ENCODE measurements around the gene EIF3D. TPM values are rescaled to one million over a fixed set of nuclear protein-coding genes. Genes with fewer than 3 reads are reported as not detected.

The EIF3D gene, protein sequence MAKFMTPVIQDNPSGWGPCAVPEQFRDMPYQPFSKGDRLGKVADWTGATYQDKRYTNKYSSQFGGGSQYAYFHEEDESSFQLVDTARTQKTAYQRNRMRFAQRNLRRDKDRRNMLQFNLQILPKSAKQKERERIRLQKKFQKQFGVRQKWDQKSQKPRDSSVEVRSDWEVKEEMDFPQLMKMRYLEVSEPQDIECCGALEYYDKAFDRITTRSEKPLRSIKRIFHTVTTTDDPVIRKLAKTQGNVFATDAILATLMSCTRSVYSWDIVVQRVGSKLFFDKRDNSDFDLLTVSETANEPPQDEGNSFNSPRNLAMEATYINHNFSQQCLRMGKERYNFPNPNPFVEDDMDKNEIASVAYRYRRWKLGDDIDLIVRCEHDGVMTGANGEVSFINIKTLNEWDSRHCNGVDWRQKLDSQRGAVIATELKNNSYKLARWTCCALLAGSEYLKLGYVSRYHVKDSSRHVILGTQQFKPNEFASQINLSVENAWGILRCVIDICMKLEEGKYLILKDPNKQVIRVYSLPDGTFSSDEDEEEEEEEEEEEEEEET
- total RNA-seq (140 TPM), polyA plus RNA-seq (ENCODE audit: insufficient read depth, low read depth, low replicate concordance) (129 TPM)
- long read RNA-seq, donor 1, transcript EIF3D-201 (15 exons, 2,155 nt): major isoform, 31 of 75 reads
- long read RNA-seq, donor 1, transcript EIF3D-209 (3 exons, 887 nt): minor isoform, 13 of 75 reads
- long read RNA-seq, donor 1, partial matches to known transcripts: 24 of 75 reads
- long read RNA-seq, donor 1, other reads (novel, unspliced or antisense): 6 of 75 reads
- long read RNA-seq, donor 2, transcript EIF3D-209 (3 exons, 887 nt): minor isoform, 17 of 100 reads
- long read RNA-seq, donor 2, transcript EIF3D-201 (15 exons, 2,155 nt): major isoform, 45 of 100 reads
- long read RNA-seq, donor 2, partial matches to known transcripts: 31 of 100 reads
- long read RNA-seq, donor 2, other reads (novel, unspliced or antisense): 7 of 100 reads
- long read RNA-seq, donor 3, transcript EIF3D-209 (3 exons, 887 nt): minor isoform, 10 of 103 reads
- long read RNA-seq, donor 3, transcript EIF3D-201 (15 exons, 2,155 nt): major isoform, 47 of 103 reads
- long read RNA-seq, donor 3, partial matches to known transcripts: 34 of 103 reads
- long read RNA-seq, donor 3, other reads (novel, unspliced or antisense): 11 of 103 reads
- long read RNA-seq, donor 4, transcript EIF3D-201 (15 exons, 2,155 nt): major isoform, 27 of 48 reads
- long read RNA-seq, donor 4, transcript EIF3D-209 (3 exons, 887 nt): minor isoform, 7 of 48 reads
- long read RNA-seq, donor 4, partial matches to known transcripts: 5 of 48 reads
- long read RNA-seq, donor 4, other reads (novel, unspliced or antisense): 8 of 48 reads
- long read RNA-seq, donor 5, partial matches to known transcripts: 0 of 7 reads
- long read RNA-seq, donor 5, other reads (novel, unspliced or antisense): 0 of 7 reads
- long read RNA-seq, donor 6, transcript EIF3D-201 (15 exons, 2,155 nt): major isoform, 54 of 163 reads
- long read RNA-seq, donor 6, transcript EIF3D-209 (3 exons, 887 nt): minor isoform, 18 of 163 reads
- long read RNA-seq, donor 6, partial matches to known transcripts: 76 of 163 reads
- long read RNA-seq, donor 6, other reads (novel, unspliced or antisense): 13 of 163 reads
- long read RNA-seq, donor 7, transcript EIF3D-201 (15 exons, 2,155 nt): major isoform, 79 of 114 reads
- long read RNA-seq, donor 7, partial matches to known transcripts: 17 of 114 reads
- long read RNA-seq, donor 7, other reads (novel, unspliced or antisense): 18 of 114 reads
- long read RNA-seq, donor 8, transcript EIF3D-201 (15 exons, 2,155 nt): major isoform, 37 of 89 reads
- long read RNA-seq, donor 8, transcript EIF3D-209 (3 exons, 887 nt): minor isoform, 7 of 89 reads
- long read RNA-seq, donor 8, partial matches to known transcripts: 33 of 89 reads
- long read RNA-seq, donor 8, other reads (novel, unspliced or antisense): 11 of 89 reads
- long read RNA-seq, donor 9, transcript EIF3D-201 (15 exons, 2,155 nt): major isoform, 25 of 43 reads
- long read RNA-seq, donor 9, partial matches to known transcripts: 13 of 43 reads
- long read RNA-seq, donor 9, other reads (novel, unspliced or antisense): 0 of 43 reads
- long read RNA-seq, donor 10, transcript EIF3D-209 (3 exons, 887 nt): minor isoform, 8 of 105 reads
- long read RNA-seq, donor 10, transcript EIF3D-201 (15 exons, 2,155 nt): major isoform, 33 of 105 reads
- long read RNA-seq, donor 10, partial matches to known transcripts: 55 of 105 reads
- long read RNA-seq, donor 10, other reads (novel, unspliced or antisense): 6 of 105 reads

DNA sequence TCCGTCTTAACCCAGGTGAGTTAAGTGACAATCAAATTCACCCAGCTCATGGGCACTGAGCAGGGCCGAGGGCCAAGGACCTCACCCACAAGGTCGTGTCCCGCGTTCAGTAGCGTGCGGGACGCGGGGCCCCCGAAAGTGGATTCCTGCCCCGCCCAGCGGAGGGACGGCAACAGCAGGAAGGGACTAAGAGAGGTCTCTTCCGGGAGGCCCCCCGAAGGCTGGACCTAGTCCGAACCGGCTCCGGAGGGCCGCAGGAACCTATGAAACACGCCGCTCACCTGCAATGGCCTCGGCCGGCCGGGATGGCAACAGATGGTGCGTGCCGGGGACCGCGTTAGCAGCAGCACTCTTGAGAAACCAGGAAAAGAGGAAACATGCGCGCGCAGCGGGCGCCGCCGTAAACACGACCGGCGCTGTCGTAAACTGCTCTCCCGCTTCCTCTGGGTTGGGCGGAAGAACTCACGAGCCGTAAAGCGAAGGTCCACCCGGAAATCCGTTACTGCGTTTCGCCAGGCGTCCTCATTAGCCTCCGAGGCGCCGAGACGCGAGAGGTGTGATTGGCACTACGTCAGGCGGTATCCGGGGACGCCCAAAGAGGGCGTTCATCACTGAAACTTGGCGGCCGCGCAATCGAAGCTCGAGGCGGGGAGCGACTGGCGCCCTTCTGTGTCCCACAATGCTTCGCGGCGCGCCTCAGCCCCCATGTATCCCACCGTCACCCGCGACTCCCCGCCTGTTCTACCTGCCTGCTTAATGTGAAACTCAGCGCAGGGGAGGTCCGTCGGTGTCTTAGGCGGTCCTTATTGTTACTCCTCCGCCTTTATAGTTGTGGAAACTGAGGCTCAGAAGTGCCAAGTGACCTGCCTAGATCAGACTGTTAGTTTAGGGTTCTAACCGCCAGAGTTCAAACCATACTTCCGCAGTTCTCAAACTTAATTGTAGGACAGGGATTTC is at the start of gene EIF3D:
TSS of gene EIF3D (minus strand) at position 372 of the 957 bp plus-strand sequence. CDS start 3,045 bp downstream, outside the sequence.
- intact Hi-C loops (cut with DNase I): no loop called here
- H3K9ac ChIP-seq (ENCODE audit: low read length in 3 of 3): peak within 1 kb of the TSS; percentile 89 to 92 (median 92)
- H3K27me3 ChIP-seq (ENCODE audit: control insufficient read depth, insufficient read depth, low read length): no peaks in the 10 kb centered on the region
- peak within 1 kb of the TSS; percentile 87 to 95 (median 94) for H3K4me3 ChIP-seq (ENCODE audit: low read length in 3 of 3)
- peak; percentile 99 to 100 (median 100) for DNase-seq
- peak within 1 kb of the TSS; percentile 93 to 94 for H3K27ac ChIP-seq (ENCODE audit: low read depth in 2 of 2, low read length in 2 of 2)
- TF ChIP-seq, protein P1, sequence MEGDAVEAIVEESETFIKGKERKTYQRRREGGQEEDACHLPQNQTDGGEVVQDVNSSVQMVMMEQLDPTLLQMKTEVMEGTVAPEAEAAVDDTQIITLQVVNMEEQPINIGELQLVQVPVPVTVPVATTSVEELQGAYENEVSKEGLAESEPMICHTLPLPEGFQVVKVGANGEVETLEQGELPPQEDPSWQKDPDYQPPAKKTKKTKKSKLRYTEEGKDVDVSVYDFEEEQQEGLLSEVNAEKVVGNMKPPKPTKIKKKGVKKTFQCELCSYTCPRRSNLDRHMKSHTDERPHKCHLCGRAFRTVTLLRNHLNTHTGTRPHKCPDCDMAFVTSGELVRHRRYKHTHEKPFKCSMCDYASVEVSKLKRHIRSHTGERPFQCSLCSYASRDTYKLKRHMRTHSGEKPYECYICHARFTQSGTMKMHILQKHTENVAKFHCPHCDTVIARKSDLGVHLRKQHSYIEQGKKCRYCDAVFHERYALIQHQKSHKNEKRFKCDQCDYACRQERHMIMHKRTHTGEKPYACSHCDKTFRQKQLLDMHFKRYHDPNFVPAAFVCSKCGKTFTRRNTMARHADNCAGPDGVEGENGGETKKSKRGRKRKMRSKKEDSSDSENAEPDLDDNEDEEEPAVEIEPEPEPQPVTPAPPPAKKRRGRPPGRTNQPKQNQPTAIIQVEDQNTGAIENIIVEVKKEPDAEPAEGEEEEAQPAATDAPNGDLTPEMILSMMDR (IDR thresholded peaks at IDR 0.05; ENCODE audit: borderline replicate concordance, extremely low read depth, insufficient read depth): no peak
- H3K4me1 ChIP-seq (ENCODE audit: control insufficient read depth in 2 of 3, insufficient read depth in 2 of 3, low read depth in 1 of 3, low read length in 3 of 3): peaks cover 0 to 4% (median 0%) of the 10 kb centered on the region in 3 donors
- H3K9me3 ChIP-seq (ENCODE audit: control insufficient read depth in 2 of 3, insufficient read depth in 1 of 3, low read length in 3 of 3): no peaks in the 10 kb centered on the region
- peaks cover 6 to 22% (median 17%) of the 10 kb centered on the region in 3 donors for H3K36me3 ChIP-seq (ENCODE audit: control insufficient read depth in 2 of 3, insufficient read depth in 3 of 3, low read length in 3 of 3)
- FAIRE-seq: peak; percentile 67

DNA sequence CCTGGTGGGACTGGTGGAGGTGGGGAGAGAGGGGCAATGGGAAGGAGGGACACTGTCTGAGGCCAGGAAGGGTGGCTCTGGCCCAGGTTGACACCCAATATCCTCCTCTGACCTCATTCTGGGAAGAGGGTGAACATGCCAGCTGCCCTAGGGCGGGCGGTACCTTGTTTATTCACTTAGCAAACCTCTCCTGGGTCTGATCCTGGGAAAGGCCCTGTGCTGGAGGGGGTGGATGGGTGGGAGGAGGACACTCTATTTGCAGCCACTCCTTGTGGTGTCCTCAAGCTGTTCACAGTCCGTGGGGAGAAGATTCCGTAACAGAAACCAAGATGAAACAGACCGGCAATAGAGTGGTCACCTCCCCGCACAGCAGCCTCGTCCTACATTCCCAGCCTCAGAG is 49.7 kb upstream of the EIF3D start:
- intact Hi-C loops (cut with DNase I): no loop called here
- Histone ChIP-seq H3K36me3 (ENCODE audit: control insufficient read depth in 2 of 3, insufficient read depth in 3 of 3, low read length in 3 of 3) (no peaks in the 10 kb centered on the region), H3K4me3 (ENCODE audit: low read length in 3 of 3) (no peak overlapping the region), H3K27ac (ENCODE audit: low read depth in 2 of 2, low read length in 2 of 2) (no peak overlapping the region), H3K4me1 (ENCODE audit: control insufficient read depth in 2 of 3, insufficient read depth in 2 of 3, low read depth in 1 of 3, low read length in 3 of 3) (no peaks in the 10 kb centered on the region), H3K9ac (ENCODE audit: low read length in 3 of 3) (no peak overlapping the region), H3K9me3 (ENCODE audit: control insufficient read depth in 2 of 3, insufficient read depth in 1 of 3, low read length in 3 of 3) (no peaks in the 10 kb centered on the region), H3K27me3 (ENCODE audit: control insufficient read depth, insufficient read depth, low read length) (no peaks in the 10 kb centered on the region)
- FAIRE-seq (no peak), DNase-seq (peak in 1 of 5 donors; percentile 10)
- TF ChIP-seq, protein P1 (IDR thresholded peaks at IDR 0.05; ENCODE audit: borderline replicate concordance, extremely low read depth, insufficient read depth): no peak
